Measurements from ENCODE around the gene FAM89B.
A peak's percentile ranks its signal among the peaks of the same experiment; 100 is the strongest.

FAM89B gene

GRCh38 chr11:65573391-65574079 is 1.2 kb downstream of the FAM89B start:
- no peak for DNase-seq (ENCODE audit: extremely low read depth in 1 of 2, low read depth in 1 of 2)

GRCh38 chr11:65574109-65574810 is 1.9 kb downstream of the FAM89B start:
- peak; percentile 94 for DNase-seq (ENCODE audit: extremely low read depth in 1 of 2, low read depth in 1 of 2)

- no peak for DNase-seq (ENCODE audit: extremely low read depth in 1 of 2, low read depth in 1 of 2)
These were observed 2.7 kb downstream of the FAM89B start for GRCh38 chr11:65574811-65575567.

GRCh38 chr11:65575568-65576231 is 3.4 kb downstream of the FAM89B start, which contains the start of gene EHBP1L1:
Gene EHBP1L1, plus strand, starts transcription at chr11:65576053. Its CDS starts 250 bp downstream, at chr11:65576303.
- DNase-seq (ENCODE audit: extremely low read depth in 1 of 2, low read depth in 1 of 2), result peak; percentile 70 to 79

GRCh38 chr11:65576232-65576866 is 4.0 kb downstream of the FAM89B start:
- DNase-seq (ENCODE audit: extremely low read depth in 1 of 2, low read depth in 1 of 2), result no peak

GRCh38 chr11:65576867-65577755 is 4.8 kb downstream of the FAM89B start:
- no peak for DNase-seq (ENCODE audit: extremely low read depth in 1 of 2, low read depth in 1 of 2)

GRCh38 chr11:65577756-65578109 is 5.4 kb downstream of the FAM89B start:
- DNase-seq (ENCODE audit: extremely low read depth in 1 of 2, low read depth in 1 of 2), result no peak

- DNase-seq (ENCODE audit: extremely low read depth in 1 of 2, low read depth in 1 of 2), result no peak
These were observed 5.8 kb downstream of the FAM89B start for GRCh38 chr11:65578134-65578533.

GRCh38 chr11:65578667-65579066 is 6.3 kb downstream of the FAM89B start:
- DNase-seq (ENCODE audit: extremely low read depth in 1 of 2, low read depth in 1 of 2), result no peak

- DNase-seq (ENCODE audit: extremely low read depth in 1 of 2, low read depth in 1 of 2), result no peak
These were observed 7.0 kb downstream of the FAM89B start for GRCh38 chr11:65579291-65579690.

- DNase-seq (ENCODE audit: extremely low read depth in 1 of 2, low read depth in 1 of 2), result no peak
These were observed 7.8 kb downstream of the FAM89B start for GRCh38 chr11:65580031-65580692.

- DNase-seq (ENCODE audit: extremely low read depth in 1 of 2, low read depth in 1 of 2), result no peak
These were observed 8.4 kb downstream of the FAM89B start for GRCh38 chr11:65580756-65581155.

- no peak for DNase-seq (ENCODE audit: extremely low read depth in 1 of 2, low read depth in 1 of 2)
These were observed 9.6 kb downstream of the FAM89B start for GRCh38 chr11:65581928-65582327.

GRCh38 chr11:65583589-65583988 is 11.3 kb downstream of the FAM89B start:
- DNase-seq (ENCODE audit: extremely low read depth in 1 of 2, low read depth in 1 of 2), result no peak

GRCh38 chr11:65584106-65584505 is 11.8 kb downstream of the FAM89B start:
- DNase-seq (ENCODE audit: extremely low read depth in 1 of 2, low read depth in 1 of 2), result no peak

GRCh38 chr11:65584723-65585171 is 12.4 kb downstream of the FAM89B start:
- no peak for DNase-seq (ENCODE audit: extremely low read depth in 1 of 2, low read depth in 1 of 2)

- DNase-seq (ENCODE audit: extremely low read depth in 1 of 2, low read depth in 1 of 2), result no peak
These were observed 13.3 kb downstream of the FAM89B start for GRCh38 chr11:65585396-65586246.

- no peak for DNase-seq (ENCODE audit: extremely low read depth in 1 of 2, low read depth in 1 of 2)
These were observed 13.9 kb downstream of the FAM89B start for GRCh38 chr11:65586247-65586630.

Data from stimulated activated CD8-positive, alpha-beta memory T cell treated with anti-CD3 and anti-CD28 coated beads, Interleukin-7, amount 100 ng/mL, for 48 hours (primary cell).